Stimulated activated CD8-positive, alpha-beta memory T cell treated with anti-CD3 and anti-CD28 coated beads, Interleukin-2, amount 100 ng/mL, for 1 hour (primary cell): ENCODE measurements around the gene PRTN3.
"Not testable (repeated sequence)": the region's sequence is repeated elsewhere in the genome, so short reads cannot be mapped to it uniquely, and the experiment has no call there.

Experiments
- DNase-seq, 2 donors: peaks; one replicate each; pipeline ENCODE4 v3.0.0-alpha.2; 2020; ENCODE audit warnings: low read depth in 2 of 2

PRTN3 gene

GRCh38 chr19:815775-816499, 24.9 kb upstream of the PRTN3 start:
- no peak for DNase-seq

- no peak for DNase-seq
Observed at GRCh38 chr19:816500-816857, 24.3 kb upstream of the PRTN3 start.

- DNase-seq = not testable (repeated sequence)
Observed at GRCh38 chr19:820212-820611, 20.6 kb upstream of the PRTN3 start.

GRCh38 chr19:821231-821824, 19.5 kb upstream of the PRTN3 start:
- DNase-seq = no peak

- DNase-seq = no peak
Observed at GRCh38 chr19:821825-822503, 18.8 kb upstream of the PRTN3 start, which contains the start of gene PLPPR3. Gene PLPPR3, minus strand, starts transcription at chr19:821955. Its CDS starts 396 bp downstream, at chr19:821559.

GRCh38 chr19:823565-824121, 17.2 kb upstream of the PRTN3 start:
- DNase-seq = no peak

- DNase-seq = no peak
Observed at GRCh38 chr19:824885-825284, 15.9 kb upstream of the PRTN3 start.

- DNase-seq = no peak
Observed at GRCh38 chr19:825897-826644, 14.7 kb upstream of the PRTN3 start.

- no peak for DNase-seq
Observed at GRCh38 chr19:827314-827709, 13.5 kb upstream of the PRTN3 start.

GRCh38 chr19:827710-828321, 13.0 kb upstream of the PRTN3 start, which contains the start of gene AZU1:
Gene AZU1, plus strand, starts transcription at chr19:827837. Its CDS starts 10 bp downstream, at chr19:827847.
- no peak for DNase-seq

GRCh38 chr19:829129-829758, 11.6 kb upstream of the PRTN3 start:
- no peak for DNase-seq

GRCh38 chr19:831407-832369, 9.1 kb upstream of the PRTN3 start:
- no peak for DNase-seq

- no peak for DNase-seq
Observed at GRCh38 chr19:834216-834615, 6.6 kb upstream of the PRTN3 start.

- no peak for DNase-seq
Observed at GRCh38 chr19:835210-835810, 5.5 kb upstream of the PRTN3 start.

- not testable (repeated sequence) for DNase-seq
Observed at GRCh38 chr19:842802-843179, 2.0 kb downstream of the PRTN3 start.

GRCh38 chr19:843180-843835, 2.5 kb downstream of the PRTN3 start:
- DNase-seq = no peak

GRCh38 chr19:843836-844545, 3.2 kb downstream of the PRTN3 start:
- DNase-seq = no peak

- DNase-seq = no peak
Observed at GRCh38 chr19:844546-844971, 3.8 kb downstream of the PRTN3 start.
